SK-N-SH (cell line): ENCODE data around the gene CPM. TPM values are rescaled to one million over a fixed set of nuclear protein-coding genes. Genes with fewer than 3 reads are reported as not detected.

Experiments used
- CTCF ChIA-PET: fragments of 300-600, 350-600 bp; formaldehyde crosslinking; extraction: SDS; loops from one replicate; lab custom pipeline; 2021; lab: Yijun Ruan, JAX
- POLR2A ChIA-PET: fragments of 350-600 bp; sonication (Branson Sonifier 250); formaldehyde crosslinking; extraction: SDS; loops from one replicate; lab custom pipeline; 2020; ENCODE audit warnings: antibody characterized with exemption, inconsistent platforms; lab: Yijun Ruan, JAX
- DNase-seq: peaks from one replicate; pipeline ENCODE4 v3.0.0; 2012
- H2AFZ ChIP-seq: fragments of 200-600 bp; sonication (generic); 2 replicates; pipeline ENCODE4 v1.8.1; 2016; ENCODE audit warnings: antibody characterized with exemption, mild to moderate bottlenecking, low read depth
- H3F3A ChIP-seq: fragments of 200-600 bp; sonication (generic); replicated peaks from 2 replicates; pipeline ENCODE3; 2016; ENCODE audit warnings: antibody characterized with exemption, mild to moderate bottlenecking; ENCODE audit not compliant: insufficient read depth
- H3K27ac ChIP-seq, 2 experiments: fragments of 200-500 bp in 1 of 2; fragments of 200-600 bp in 1 of 2; sonication (Bioruptor generic) in 1 of 2; sonication (generic), shearing (Covaris generic) in 1 of 2; 2 replicates each; pipeline versions ENCODE4 v1.5.1 to v1.6.1; 2014 to 2016; ENCODE audit warnings: low read depth in 2 of 2, inconsistent platforms in 1 of 2, low read length in 1 of 2, mild to moderate bottlenecking in 1 of 2, mixed read lengths in 1 of 2
- H3K27me3 ChIP-seq: fragments of 200-600 bp; sonication (generic), shearing (Covaris generic); 2 replicates; pipeline ENCODE4 v1.6.1; 2016; ENCODE audit warnings: mixed run types; ENCODE audit not compliant: insufficient read depth
- H3K36me3 ChIP-seq, 2 experiments: fragments of 200-500 bp in 1 of 2; fragments of 200-600 bp in 1 of 2; sonication (Bioruptor generic) in 1 of 2; sonication (generic) in 1 of 2; replicated peaks in 1 of 2; 2 replicates each; pipeline versions ENCODE3 to v1.5.1; 2014 to 2016; ENCODE audit warnings: low read length in 1 of 2, mild to moderate bottlenecking in 1 of 2; ENCODE audit not compliant: insufficient read depth in 2 of 2, control insufficient read depth in 1 of 2
- H3K4me1 ChIP-seq, 2 experiments: fragments of 200-500 bp in 1 of 2; fragments of 200-600 bp in 1 of 2; sonication (Bioruptor generic) in 1 of 2; sonication (generic), shearing (Covaris generic) in 1 of 2; 2 replicates each; pipeline versions ENCODE4 v1.5.1 to v1.6.1; 2014 to 2016; ENCODE audit warnings: low read depth in 1 of 2, low read length in 1 of 2, mixed run types in 1 of 2; ENCODE audit not compliant: insufficient read depth in 2 of 2, control insufficient read depth in 1 of 2
- H3K4me2 ChIP-seq: fragments of 200-600 bp; sonication (generic), shearing (Covaris generic); 2 replicates; pipeline ENCODE4 v1.6.1; 2017; ENCODE audit warnings: mixed run types
- H3K4me3 ChIP-seq, 2 experiments: fragments of 200-500 bp in 1 of 2; fragments of 200-600 bp in 1 of 2; sonication (Bioruptor generic) in 1 of 2; sonication (generic), shearing (Covaris generic) in 1 of 2; 2 replicates each; pipeline versions ENCODE4 v1.5.1 to v1.8.1; 2014 to 2016; ENCODE audit warnings: low read depth in 2 of 2, inconsistent platforms in 1 of 2, low read length in 1 of 2, mild to moderate bottlenecking in 1 of 2, mixed read lengths in 1 of 2, moderate library complexity in 1 of 2
- H3K79me2 ChIP-seq: fragments of 200-600 bp; sonication (generic); 2 replicates; pipeline ENCODE4 v1.8.1; 2017; ENCODE audit warnings: mild to moderate bottlenecking; ENCODE audit not compliant: insufficient read depth
- H3K9ac ChIP-seq: fragments of 200-600 bp; sonication (generic); 2 replicates; pipeline ENCODE4 v1.6.1; 2017; ENCODE audit warnings: mixed run types
- H3K9me2 ChIP-seq: fragments of 200-600 bp; sonication (generic); 2 replicates; pipeline ENCODE4 v1.6.1; 2017; ENCODE audit warnings: mixed run types
- H3K9me3 ChIP-seq: fragments of 200-600 bp; sonication (generic); 2 replicates; pipeline ENCODE4 v1.6.1; 2017; ENCODE audit warnings: mixed run types, mild to moderate bottlenecking, moderate library complexity
- H4K20me1 ChIP-seq: fragments of 200-600 bp; sonication (generic); 2 replicates; pipeline ENCODE4 v1.6.1; 2017; ENCODE audit warnings: mild to moderate bottlenecking, mixed run types; ENCODE audit not compliant: insufficient read depth
- EP300 ChIP-seq, 2 experiments: IDR thresholded peaks; 2 replicates each; pipeline versions ENCODE4 v1.4.0 to v1.6.1; 2012; ENCODE audit warnings: borderline replicate concordance in 1 of 2, low read depth in 1 of 2, low read length in 1 of 2
- FOSL2 ChIP-seq: IDR thresholded peaks from 2 replicates; pipeline ENCODE4 v1.4.0; 2012; ENCODE audit warnings: low read depth, mild to moderate bottlenecking, moderate library complexity, borderline replicate concordance
- FOXM1 ChIP-seq: IDR thresholded peaks from 2 replicates; pipeline ENCODE4 v1.4.0; 2012; ENCODE audit warnings: low read depth, mild to moderate bottlenecking
- IRF3 ChIP-seq: fragments of 150-350 bp; IDR thresholded peaks from 2 replicates; pipeline ENCODE4 v1.6.1; 2016; ENCODE audit warnings: mild to moderate bottlenecking, low read depth, low read length
- REST ChIP-seq: IDR thresholded peaks from 2 replicates; pipeline ENCODE4 v1.6.1; 2012; ENCODE audit warnings: mild to moderate bottlenecking, low read depth, low read length, moderate library complexity
- TAF1 ChIP-seq: IDR thresholded peaks from 2 replicates; pipeline ENCODE4 v1.6.1; 2012; ENCODE audit warnings: low read depth, mild to moderate bottlenecking, low read length, moderate library complexity, borderline replicate concordance
- USF1 ChIP-seq: IDR thresholded peaks from 2 replicates; pipeline ENCODE4 v1.4.0; 2012; ENCODE audit warnings: low read depth, borderline replicate concordance
- ZBTB33 ChIP-seq: IDR thresholded peaks from 2 replicates; pipeline ENCODE4 v1.4.0; 2012; ENCODE audit warnings: low read depth, borderline replicate concordance
- WGBS: methylation state at CpG from one replicate; pipeline ENCODE4 v1.1.6; 2017; ENCODE audit warnings: low lambda C conversion rate; 5-methylcytosine and 5-hydroxymethylcytosine counted together
- polyA plus RNA-seq, 3 experiments: library from polyadenylated mRNA; depleted of rRNA; stranded (reverse); fragments of >200 nt; gene quantifications; 2 replicates each; pipeline ENCODE4 v1.2.3, GENCODE V29; 2012

Gene CPM
- polyA plus RNA-seq, 1 of the 3 experiments (the other 2 are of a cell fraction) = 10.8 TPM

GRCh38 chr12:68870443-68870842, 62.5 kb downstream of the CPM start:
- no peaks in the 10 kb centered on the region for H3K9me3 ChIP-seq
- no peak for DNase-seq
- no peaks in the 10 kb centered on the region for H3K36me3 ChIP-seq
- no peak overlapping the region for H3K27ac ChIP-seq
- no peak overlapping the region for H2AFZ ChIP-seq
- no peaks in the 10 kb centered on the region for H3F3A ChIP-seq
- H3K9ac ChIP-seq = no peak overlapping the region
- H3K27me3 ChIP-seq = no peaks in the 10 kb centered on the region
- H3K9me2 ChIP-seq = no peaks in the 10 kb centered on the region
- no peaks in the 10 kb centered on the region for H3K79me2 ChIP-seq
- H3K4me1 ChIP-seq = no peaks in the 10 kb centered on the region; a peak in 1 of 4 replicates
- ChIA-PET CTCF (interaction anchor here (1.0 to 1.3 kb wide), 3 partner anchors 200 to 383 kb away, joined by 3 to 4 read pairs (median 3); no protein-coding TSS in a partner anchor), POLR2A (no interaction called here)
- 37% methylated on average over 6 of the region's 6 CpGs for WGBS
- H4K20me1 ChIP-seq = no peaks in the 10 kb centered on the region
- no peak overlapping the region for H3K4me3 ChIP-seq
- no peak for TF ChIP-seq FOXM1
- TF ChIP-seq ZBTB33 = no peak
- TF ChIP-seq USF1 = no peak
- no peak for TF ChIP-seq IRF3
- no peak for TF ChIP-seq REST
- TF ChIP-seq FOSL2 = no peak
- no peak for TF ChIP-seq EP300 (IDR thresholded peaks at IDR 0.05; ENCODE audit: borderline replicate concordance in 1 of 2, low read depth in 1 of 2, low read length in 1 of 2)
- no peak for TF ChIP-seq TAF1
- no peak overlapping the region for H3K4me2 ChIP-seq
